Measurements from ENCODE around the gene PTBP1.

PTBP1 gene

DNA sequence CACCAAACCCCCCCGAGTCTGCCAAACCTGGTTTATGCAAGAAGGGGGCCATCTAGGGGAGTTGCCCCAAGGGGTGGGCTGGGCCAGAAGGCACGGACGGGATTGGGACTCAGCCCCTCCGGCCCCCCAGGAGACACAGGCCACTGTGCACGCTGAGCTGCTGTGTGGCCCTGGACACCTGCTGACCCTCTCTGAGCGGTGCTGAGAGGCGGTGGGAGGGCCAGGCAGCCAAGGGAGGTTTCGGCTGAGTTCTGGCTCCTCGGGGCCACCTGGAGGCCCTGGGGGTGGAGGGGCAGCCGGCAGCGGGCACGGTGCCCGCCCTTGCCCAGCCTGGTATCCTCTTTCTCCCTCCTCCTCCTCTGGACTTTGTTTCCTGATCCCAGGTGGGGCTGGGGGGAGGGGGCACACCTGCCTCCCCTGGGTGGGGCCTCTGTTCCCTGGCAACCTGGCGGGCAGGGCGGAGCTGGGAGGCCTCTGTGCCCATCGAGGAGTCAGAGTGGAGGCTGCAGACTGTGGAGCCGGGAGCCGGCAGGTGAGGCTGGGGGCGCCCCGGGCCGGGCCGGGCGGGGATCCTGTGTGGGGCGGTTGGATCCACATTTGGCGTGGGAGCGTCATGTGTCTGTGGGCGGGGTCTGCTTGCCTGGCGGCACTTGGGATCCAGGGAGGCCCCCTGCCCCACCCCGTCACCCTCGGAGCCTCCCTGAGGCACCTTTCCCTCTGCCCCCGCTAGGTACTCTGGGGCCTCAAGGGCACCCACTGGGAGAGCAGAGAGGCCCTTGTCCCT lies 46.4 kb upstream of the PTBP1 start, which contains the start of gene MISP:
Gene MISP, plus strand, starts transcription at position 473 of the 784 bp plus-strand sequence. CDS start 5,835 bp downstream, outside the sequence.
- Histone ChIP-seq H2AFZ (ENCODE audit: low read length) (no peak within 1 kb of the TSS), H3K27me3 (replicated peaks; ENCODE audit: insufficient read depth, low read length) (peaks cover 99% of the 10 kb centered on the region), H3K4me3 (ENCODE audit: low read length) (no peak within 1 kb of the TSS), H3F3A (ENCODE audit: insufficient read depth, low read length) (no peaks in the 10 kb centered on the region), H3K9ac (ENCODE audit: low read length) (no peak within 1 kb of the TSS), H3K27ac (ENCODE audit: low read length) (no peak within 1 kb of the TSS), H3K79me2 (ENCODE audit: low read length) (no peaks in the 10 kb centered on the region), H4K20me1 (ENCODE audit: insufficient read depth, low read length) (no peaks in the 10 kb centered on the region), H3K36me3 (replicated peaks; ENCODE audit: insufficient read depth, low read length) (no peaks in the 10 kb centered on the region), H3K9me2 (replicated peaks; ENCODE audit: insufficient read depth, low read length) (no peaks in the 10 kb centered on the region), H3K4me2 (ENCODE audit: low read depth, low read length) (no peak within 1 kb of the TSS), H3K4me1 (ENCODE audit: low read length) (no peaks in the 10 kb centered on the region), H3K9me3 (replicated peaks; ENCODE audit: insufficient read depth, low read length) (no peaks in the 10 kb centered on the region)
- TF ChIP-seq, protein P1, sequence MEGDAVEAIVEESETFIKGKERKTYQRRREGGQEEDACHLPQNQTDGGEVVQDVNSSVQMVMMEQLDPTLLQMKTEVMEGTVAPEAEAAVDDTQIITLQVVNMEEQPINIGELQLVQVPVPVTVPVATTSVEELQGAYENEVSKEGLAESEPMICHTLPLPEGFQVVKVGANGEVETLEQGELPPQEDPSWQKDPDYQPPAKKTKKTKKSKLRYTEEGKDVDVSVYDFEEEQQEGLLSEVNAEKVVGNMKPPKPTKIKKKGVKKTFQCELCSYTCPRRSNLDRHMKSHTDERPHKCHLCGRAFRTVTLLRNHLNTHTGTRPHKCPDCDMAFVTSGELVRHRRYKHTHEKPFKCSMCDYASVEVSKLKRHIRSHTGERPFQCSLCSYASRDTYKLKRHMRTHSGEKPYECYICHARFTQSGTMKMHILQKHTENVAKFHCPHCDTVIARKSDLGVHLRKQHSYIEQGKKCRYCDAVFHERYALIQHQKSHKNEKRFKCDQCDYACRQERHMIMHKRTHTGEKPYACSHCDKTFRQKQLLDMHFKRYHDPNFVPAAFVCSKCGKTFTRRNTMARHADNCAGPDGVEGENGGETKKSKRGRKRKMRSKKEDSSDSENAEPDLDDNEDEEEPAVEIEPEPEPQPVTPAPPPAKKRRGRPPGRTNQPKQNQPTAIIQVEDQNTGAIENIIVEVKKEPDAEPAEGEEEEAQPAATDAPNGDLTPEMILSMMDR (IDR thresholded peaks at IDR 0.05; ENCODE audit: low read length): no peak
- TF ChIP-seq EZH2 (optimal IDR thresholded peaks at IDR 0.05; ENCODE audit: low read depth, low read length) (no peak), EZH2phosphoT487 (IDR thresholded peaks at IDR 0.05; ENCODE audit: low read length) (no peak)
- DNase-seq: no peak

DNA sequence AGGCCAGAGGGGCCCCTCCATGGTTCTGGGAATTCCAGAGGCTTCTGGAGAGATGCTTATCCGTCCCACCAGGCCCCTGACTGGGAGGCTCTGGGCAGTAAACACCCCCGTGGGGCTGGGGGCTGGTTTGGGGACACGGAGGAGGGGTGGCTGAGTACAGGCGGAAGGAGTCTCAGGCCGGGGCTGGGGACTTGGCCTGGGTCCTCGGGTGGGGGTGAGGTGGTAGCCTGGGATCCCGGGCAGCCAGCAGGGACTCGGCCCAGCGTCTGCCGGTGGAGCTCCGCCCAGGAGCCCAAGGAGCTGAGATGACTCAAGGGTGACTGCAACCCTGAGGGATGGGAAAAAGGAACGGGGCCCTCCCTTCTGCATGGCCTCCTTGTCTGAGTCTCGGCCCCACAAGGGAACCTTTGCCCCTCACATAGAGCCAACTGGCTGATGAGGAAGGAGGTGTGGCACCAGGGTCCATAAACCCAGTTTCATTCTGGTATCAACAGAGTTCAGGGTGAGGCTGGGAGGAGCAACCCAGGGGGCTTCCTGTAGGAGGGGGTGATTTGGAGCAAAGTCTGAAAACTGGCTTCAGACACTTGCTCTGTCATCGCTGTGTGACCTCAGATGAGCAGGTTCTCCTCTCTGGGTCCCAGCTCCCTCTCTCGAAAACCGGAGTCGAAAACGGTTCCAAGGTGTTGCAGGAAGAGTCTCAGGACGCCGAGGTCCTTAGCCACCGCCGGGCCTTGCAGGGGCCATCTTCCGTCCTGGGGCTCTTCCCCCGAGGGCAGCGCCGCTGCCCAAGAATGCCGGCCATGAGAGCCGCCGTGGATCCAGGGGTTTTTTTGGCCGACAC lies 45.5 kb upstream of the PTBP1 start:
- Histone ChIP-seq H3K9me3 (replicated peaks; ENCODE audit: insufficient read depth, low read length) (no peaks in the 10 kb centered on the region), H3K36me3 (replicated peaks; ENCODE audit: insufficient read depth, low read length) (no peaks in the 10 kb centered on the region), H3K4me2 (ENCODE audit: low read depth, low read length) (no peak overlapping the region), H3K27ac (ENCODE audit: low read length) (no peak overlapping the region), H4K20me1 (ENCODE audit: insufficient read depth, low read length) (no peaks in the 10 kb centered on the region), H3K79me2 (ENCODE audit: low read length) (no peaks in the 10 kb centered on the region), H3K9ac (ENCODE audit: low read length) (no peak overlapping the region), H3K9me2 (replicated peaks; ENCODE audit: insufficient read depth, low read length) (no peaks in the 10 kb centered on the region), H3K4me1 (ENCODE audit: low read length) (no peaks in the 10 kb centered on the region), H2AFZ (ENCODE audit: low read length) (no peak overlapping the region), H3K27me3 (replicated peaks; ENCODE audit: insufficient read depth, low read length) (peaks cover 99% of the 10 kb centered on the region), H3F3A (ENCODE audit: insufficient read depth, low read length) (no peaks in the 10 kb centered on the region), H3K4me3 (ENCODE audit: low read length) (no peak overlapping the region)
- no peak for TF ChIP-seq EZH2 (optimal IDR thresholded peaks at IDR 0.05; ENCODE audit: low read depth, low read length)
- TF ChIP-seq, protein P1 (IDR thresholded peaks at IDR 0.05; ENCODE audit: low read length): no peak
- no peak for TF ChIP-seq EZH2phosphoT487 (IDR thresholded peaks at IDR 0.05; ENCODE audit: low read length)
- DNase-seq: no peak

- TF ChIP-seq, protein P1 (IDR thresholded peaks at IDR 0.05; ENCODE audit: low read length): no peak
- TF ChIP-seq EZH2phosphoT487 (IDR thresholded peaks at IDR 0.05; ENCODE audit: low read length): no peak
- no peak for TF ChIP-seq EZH2 (optimal IDR thresholded peaks at IDR 0.05; ENCODE audit: low read depth, low read length)
- no peak overlapping the region for H3K4me3 ChIP-seq (ENCODE audit: low read length)
- H3K36me3 ChIP-seq (replicated peaks; ENCODE audit: insufficient read depth, low read length): no peaks in the 10 kb centered on the region
- H3K9ac ChIP-seq (ENCODE audit: low read length): no peak overlapping the region
- H3F3A ChIP-seq (ENCODE audit: insufficient read depth, low read length): no peaks in the 10 kb centered on the region
- H3K79me2 ChIP-seq (ENCODE audit: low read length): no peaks in the 10 kb centered on the region
- no peaks in the 10 kb centered on the region for H3K9me3 ChIP-seq (replicated peaks; ENCODE audit: insufficient read depth, low read length)
- no peak overlapping the region for H2AFZ ChIP-seq (ENCODE audit: low read length)
- no peak overlapping the region for H3K4me2 ChIP-seq (ENCODE audit: low read depth, low read length)
- no peaks in the 10 kb centered on the region for H4K20me1 ChIP-seq (ENCODE audit: insufficient read depth, low read length)
- H3K9me2 ChIP-seq (replicated peaks; ENCODE audit: insufficient read depth, low read length): no peaks in the 10 kb centered on the region
- no peak for DNase-seq
- H3K4me1 ChIP-seq (ENCODE audit: low read length): no peaks in the 10 kb centered on the region
- H3K27me3 ChIP-seq (replicated peaks; ENCODE audit: insufficient read depth, low read length): peaks cover 99% of the 10 kb centered on the region
- H3K27ac ChIP-seq (ENCODE audit: low read length): no peak overlapping the region
These were observed 44.4 kb upstream of the PTBP1 start for GRCh38 chr19:752652-753517.

Measured in MM.1S (cell line).